Endothelial cell of umbilical vein (primary cell): ENCODE measurements around the gene MGME1. TPM values are rescaled to one million over a fixed set of nuclear protein-coding genes. Genes with fewer than 3 reads are reported as not detected.

Experiments used
- BruUV-seq: library from RNA; stranded (reverse); fragments of 400-500 nt; replicated peaks from 2 replicates; lab custom pipeline; 2021; lab: Mats Ljungman, UMichigan
- CTCF ChIA-PET: fragments of 300-600, 350-600 bp; sonication (Branson Sonifier 250); formaldehyde crosslinking; loops from one replicate; lab custom pipeline; 2021; ENCODE audit warnings: antibody characterized with exemption, inconsistent platforms; lab: Charles Lee
- POLR2A ChIA-PET: fragments of 300-600, 350-600 bp; sonication (Branson Sonifier 250); formaldehyde crosslinking; loops from one replicate; lab custom pipeline; 2021; ENCODE audit warnings: antibody characterized with exemption, inconsistent platforms; lab: Charles Lee
- DNase-seq: peaks from one replicate; pipeline ENCODE4 v3.0.0-alpha.2; 2011; ENCODE audit warnings: low read depth, low spot score
- FAIRE-seq: peaks from 2 replicates; lab custom pipeline; 2011; peaks lifted over from hg19 to GRCh38; lab: Jason Lieb, UNC
- H2AFZ ChIP-seq: 2 replicates; pipeline ENCODE4 v1.6.0; 2012; ENCODE audit warnings: low read depth, low read length, control low read depth, inconsistent platforms
- H3K27ac ChIP-seq: 2 replicates; pipeline ENCODE4 v1.5.1; 2011; ENCODE audit warnings: low read depth, mild to moderate bottlenecking, control low read depth, low read length, moderate library complexity; ENCODE audit not compliant: insufficient read depth
- H3K27me3 ChIP-seq, 2 experiments: 2 replicates each; pipeline versions ENCODE4 v1.6.0 to v1.6.1; 2011; ENCODE audit warnings: low read length in 2 of 2, mixed read lengths in 1 of 2; ENCODE audit not compliant: control insufficient read depth in 2 of 2, insufficient read depth in 2 of 2
- H3K36me3 ChIP-seq, 2 experiments: 2 replicates in 1 of 2; 3 replicates in 1 of 2; pipeline ENCODE4 v1.5.1; 2011; ENCODE audit warnings: low read length in 2 of 2, mild to moderate bottlenecking in 1 of 2, moderate library complexity in 1 of 2; ENCODE audit not compliant: control insufficient read depth in 2 of 2, insufficient read depth in 2 of 2; ENCODE audit errors: extremely low read depth in 1 of 2
- H3K4me1 ChIP-seq: 3 replicates; pipeline ENCODE4 v1.5.1; 2011; ENCODE audit warnings: mild to moderate bottlenecking, low read length; ENCODE audit not compliant: control insufficient read depth, insufficient read depth; ENCODE audit errors: extremely low read depth
- H3K4me2 ChIP-seq: 2 replicates; pipeline ENCODE4 v1.6.1; 2011; ENCODE audit warnings: low read length, control low read depth, mixed read lengths; ENCODE audit not compliant: insufficient read depth
- H3K4me3 ChIP-seq, 3 experiments: fragments of 200-600 bp in 1 of 3; sonication (generic), shearing (Covaris generic) in 1 of 3; replicated peaks in 1 of 3; 2 replicates each; pipeline ENCODE4 v1.5.1; 2011 to 2016; ENCODE audit warnings: control low read depth in 3 of 3, low read length in 3 of 3, mild to moderate bottlenecking in 2 of 3, inconsistent platforms in 1 of 3, low read depth in 1 of 3, moderate library complexity in 1 of 3; ENCODE audit not compliant: insufficient read depth in 1 of 3
- H3K79me2 ChIP-seq: 2 replicates; pipeline ENCODE4 v1.6.0; 2012; ENCODE audit warnings: low read length, inconsistent platforms; ENCODE audit not compliant: control insufficient read depth, insufficient read depth
- H3K9ac ChIP-seq: replicated peaks from 2 replicates; pipeline ENCODE3; 2011; ENCODE audit warnings: low read length, control low read depth; ENCODE audit not compliant: insufficient read depth; ENCODE audit errors: extremely low read depth
- H3K9me1 ChIP-seq: replicated peaks from 3 replicates; pipeline ENCODE4 v1.6.0; 2011; ENCODE audit warnings: mild to moderate bottlenecking, low read length; ENCODE audit not compliant: control insufficient read depth, insufficient read depth; ENCODE audit errors: extremely low read depth
- H3K9me3 ChIP-seq: replicated peaks from 2 replicates; pipeline ENCODE4 v1.5.1; 2012; ENCODE audit warnings: low read length, inconsistent platforms; ENCODE audit not compliant: control insufficient read depth, insufficient read depth
- H4K20me1 ChIP-seq: replicated peaks from 2 replicates; pipeline ENCODE3; 2011; ENCODE audit warnings: mild to moderate bottlenecking, low read length; ENCODE audit not compliant: control insufficient read depth, insufficient read depth; ENCODE audit errors: extremely low read depth
- EZH2 ChIP-seq: IDR thresholded peaks from 2 replicates; pipeline ENCODE4 v1.6.1; 2012; ENCODE audit warnings: borderline replicate concordance, low read depth, mild to moderate bottlenecking, moderate library complexity, low read length, inconsistent platforms; ENCODE audit not compliant: severe bottlenecking
- FOS ChIP-seq: IDR thresholded peaks from 2 replicates; pipeline ENCODE4 v1.6.1; 2011; ENCODE audit warnings: mild to moderate bottlenecking, low read length, moderate library complexity, borderline replicate concordance; ENCODE audit not compliant: insufficient read depth
- GATA2 ChIP-seq: IDR thresholded peaks from 2 replicates; pipeline ENCODE4 v1.7.0; 2011; ENCODE audit warnings: low read depth, mild to moderate bottlenecking, moderate library complexity, mixed read lengths, low read length; ENCODE audit not compliant: insufficient read length, insufficient read depth
- JUN ChIP-seq: IDR thresholded peaks from 2 replicates; pipeline ENCODE4 v1.6.1; 2011; ENCODE audit warnings: borderline replicate concordance, low read depth; ENCODE audit not compliant: insufficient read length, insufficient read depth
- MYC ChIP-seq: IDR thresholded peaks from one replicate; pipeline ENCODE4 v1.6.1; 2011; ENCODE audit warnings: mild to moderate bottlenecking, low read depth, low read length
- POLR2A ChIP-seq: IDR thresholded peaks from 2 replicates; pipeline ENCODE4 v1.6.1; 2012; ENCODE audit warnings: low read depth, mild to moderate bottlenecking, control low read depth, low read length
- POLR2AphosphoS5 ChIP-seq: IDR thresholded peaks from 2 replicates; pipeline ENCODE4 v1.6.1; 2012; ENCODE audit warnings: low read depth, mild to moderate bottlenecking, control low read depth, low read length, moderate library complexity; ENCODE audit not compliant: insufficient read depth
- dilution Hi-C: fragments of 300-500 bp; cut with MboI; formaldehyde crosslinking; loops from one replicate; pipeline ENCODE4 v1.15.0; 2019; ENCODE audit warnings: low sequenced_read_pairs; ENCODE audit not compliant: extremely low pct_ligation_motif_present
- intact Hi-C: fragments of 100-400 bp; cut with micrococcal nuclease; formaldehyde crosslinking; loops from one replicate; pipeline ENCODE4 v1.10.0; 2022
- polyA plus RNA-seq, 4 experiments: library from polyadenylated mRNA; depleted of rRNA in 3 of 4; stranded (reverse) in 3 of 4; unstranded in 1 of 4; fragments of >200 nt; gene quantifications; 2 replicates each; pipeline versions ENCODE4 v1.2.1 to v1.2.3, GENCODE V29; 2011 to 2012; ENCODE audit warnings: missing spikeins in 1 of 4
- total RNA-seq: library from RNA; stranded (reverse); gene quantifications from 2 replicates; pipeline ENCODE4 v1.2.3, GENCODE V29; 2021
- TF ChIP-seq, protein P1 (sequence below), 2 donors: IDR thresholded peaks; 1 replicate in 1 of 2; 2 replicates in 1 of 2; pipeline ENCODE4 v1.5.1; 2011; ENCODE audit warnings: low read length in 2 of 2, mild to moderate bottlenecking in 2 of 2, moderate library complexity in 2 of 2, control low read depth in 1 of 2, inconsistent platforms in 1 of 2, low read depth in 1 of 2; ENCODE audit not compliant: insufficient read depth in 1 of 2; ENCODE audit errors: extremely low read depth in 1 of 2
- TF ChIP-seq, protein P2 (sequence below): IDR thresholded peaks from 2 replicates; pipeline ENCODE4 v1.6.1; 2011; ENCODE audit not compliant: insufficient read depth, insufficient read length

Gene MGME1
- total and polyA plus RNA-seq, 2 donors (not counting 3 experiments of a cell fraction or from before 2014, with no cell fraction given) = 8.9 to 26.2 TPM

DNA sequence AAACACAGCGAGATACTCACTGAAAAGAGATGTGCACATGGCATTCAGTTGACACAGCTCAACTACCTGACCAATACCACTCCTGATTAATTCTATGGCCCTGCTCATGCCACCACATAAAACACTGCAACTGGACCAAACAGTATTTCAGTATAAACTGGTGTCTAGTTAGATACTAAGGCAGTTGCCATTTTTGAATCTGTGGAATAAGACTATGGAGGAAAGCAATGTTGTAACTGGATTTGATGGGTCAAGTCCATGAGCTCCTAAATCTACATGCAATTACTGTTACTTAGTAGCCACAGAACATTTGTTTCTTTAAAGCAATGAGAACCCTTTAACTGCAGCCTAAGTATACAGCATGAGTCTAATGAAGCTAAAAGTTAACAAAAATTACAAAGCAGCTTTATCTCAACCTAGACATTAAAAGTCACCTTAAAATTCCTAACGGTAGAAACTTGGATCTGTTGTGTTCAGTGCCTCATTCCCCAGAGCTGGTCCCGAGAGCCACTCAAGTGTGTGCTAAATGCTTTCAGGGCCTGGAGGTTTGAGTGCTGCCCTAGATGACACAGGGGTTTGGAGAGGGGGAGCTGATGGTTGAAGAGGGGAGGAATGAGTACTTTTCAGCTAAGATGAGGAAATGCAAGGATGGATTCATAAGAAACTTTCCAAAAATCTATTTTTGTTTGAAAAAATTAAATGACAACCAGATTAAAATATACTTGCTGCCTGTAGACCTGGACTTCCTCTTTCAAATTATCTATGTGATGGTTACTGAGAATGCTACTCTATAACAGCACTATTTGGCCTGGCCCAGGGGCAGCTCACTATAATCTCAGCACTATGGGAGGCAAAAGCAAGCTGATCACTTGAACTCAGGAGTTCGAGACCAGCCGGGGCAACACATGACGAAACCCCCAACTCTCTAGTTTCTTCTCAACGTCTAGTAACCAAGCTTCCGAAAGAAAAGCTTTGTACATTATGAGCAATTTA lies 15.8 kb upstream of the MGME1 start:
- ChIA-PET CTCF (interaction anchor here (1.0 to 2.5 kb wide), 3 partner anchors 14 to 448 kb away, joined by 3 to 11 read pairs (median 5); no protein-coding TSS in a partner anchor), POLR2A (no interaction called here)
- Histone ChIP-seq H3K4me1 (peaks cover 4% of the 10 kb centered on the region), H3K36me3 (peaks cover 41 to 62% of the 10 kb centered on the region in 2 experiments), H3K4me2 (no peak overlapping the region), H3K9me1 (no peaks in the 10 kb centered on the region), H3K27ac (no peak overlapping the region), H2AFZ (no peak overlapping the region), H3K4me3 (no peak overlapping the region), H3K79me2 (peaks cover 82% of the 10 kb centered on the region), H3K9ac (no peak overlapping the region), H4K20me1 (no peaks in the 10 kb centered on the region), H3K9me3 (no peaks in the 10 kb centered on the region), H3K27me3 (no peaks in the 10 kb centered on the region)
- FAIRE-seq = no peak
- no peak for DNase-seq
- BruUV-seq = no TSS peak
- TF ChIP-seq, protein P1, sequence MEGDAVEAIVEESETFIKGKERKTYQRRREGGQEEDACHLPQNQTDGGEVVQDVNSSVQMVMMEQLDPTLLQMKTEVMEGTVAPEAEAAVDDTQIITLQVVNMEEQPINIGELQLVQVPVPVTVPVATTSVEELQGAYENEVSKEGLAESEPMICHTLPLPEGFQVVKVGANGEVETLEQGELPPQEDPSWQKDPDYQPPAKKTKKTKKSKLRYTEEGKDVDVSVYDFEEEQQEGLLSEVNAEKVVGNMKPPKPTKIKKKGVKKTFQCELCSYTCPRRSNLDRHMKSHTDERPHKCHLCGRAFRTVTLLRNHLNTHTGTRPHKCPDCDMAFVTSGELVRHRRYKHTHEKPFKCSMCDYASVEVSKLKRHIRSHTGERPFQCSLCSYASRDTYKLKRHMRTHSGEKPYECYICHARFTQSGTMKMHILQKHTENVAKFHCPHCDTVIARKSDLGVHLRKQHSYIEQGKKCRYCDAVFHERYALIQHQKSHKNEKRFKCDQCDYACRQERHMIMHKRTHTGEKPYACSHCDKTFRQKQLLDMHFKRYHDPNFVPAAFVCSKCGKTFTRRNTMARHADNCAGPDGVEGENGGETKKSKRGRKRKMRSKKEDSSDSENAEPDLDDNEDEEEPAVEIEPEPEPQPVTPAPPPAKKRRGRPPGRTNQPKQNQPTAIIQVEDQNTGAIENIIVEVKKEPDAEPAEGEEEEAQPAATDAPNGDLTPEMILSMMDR (IDR thresholded peaks at IDR 0.05; ENCODE audit: extremely low read depth in 1 of 2, insufficient read depth in 1 of 2, low read depth in 1 of 2, low read length in 2 of 2) = no peak
- TF ChIP-seq MYC = no peak
- TF ChIP-seq GATA2 = no peak
- no peak for TF ChIP-seq POLR2AphosphoS5
- TF ChIP-seq EZH2 = no peak
- TF ChIP-seq JUN = no peak
- TF ChIP-seq, protein P2, sequence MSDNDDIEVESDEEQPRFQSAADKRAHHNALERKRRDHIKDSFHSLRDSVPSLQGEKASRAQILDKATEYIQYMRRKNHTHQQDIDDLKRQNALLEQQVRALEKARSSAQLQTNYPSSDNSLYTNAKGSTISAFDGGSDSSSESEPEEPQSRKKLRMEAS = no peak
- no peak for TF ChIP-seq FOS
- TF ChIP-seq POLR2A = no peak
- intact Hi-C loops (no loop called here), dilution Hi-C loops (no loop called here)
